HUES48 (cell line): ENCODE results near the gene PTCD1.
A peak's percentile ranks its signal among the peaks of the same experiment; 100 is the strongest.
"Not testable (repeated sequence)": the region's sequence is repeated elsewhere in the genome, so short reads cannot be mapped to it uniquely, and the experiment has no call there.

Experiments used
- H3K27ac ChIP-seq: one replicate; pipeline ENCODE4 v1.7.0; 2013; ENCODE audit warnings: low read depth, low read length, inconsistent platforms
- H3K27me3 ChIP-seq: 2 replicates; pipeline ENCODE4 v1.6.1; 2013; ENCODE audit warnings: mild to moderate bottlenecking, low read length; ENCODE audit not compliant: control insufficient read depth, insufficient read depth
- H3K36me3 ChIP-seq: 2 replicates; pipeline ENCODE4 v1.6.1; 2013; ENCODE audit warnings: low read length; ENCODE audit not compliant: control insufficient read depth, insufficient read depth
- H3K4me1 ChIP-seq: 2 replicates; pipeline ENCODE4 v1.6.1; 2013; ENCODE audit warnings: mild to moderate bottlenecking, low read length; ENCODE audit not compliant: control insufficient read depth, insufficient read depth
- H3K4me3 ChIP-seq: 2 replicates; pipeline ENCODE4 v1.5.1; 2013; ENCODE audit warnings: mild to moderate bottlenecking, low read depth, low read length
- H3K9ac ChIP-seq: 2 replicates; pipeline ENCODE4 v1.6.1; 2013; ENCODE audit warnings: mild to moderate bottlenecking, low read depth, low read length, moderate library complexity
- H3K9me3 ChIP-seq: 2 replicates; pipeline ENCODE4 v1.6.1; 2013; ENCODE audit warnings: low read length; ENCODE audit not compliant: control insufficient read depth, insufficient read depth

PTCD1 gene

DNA sequence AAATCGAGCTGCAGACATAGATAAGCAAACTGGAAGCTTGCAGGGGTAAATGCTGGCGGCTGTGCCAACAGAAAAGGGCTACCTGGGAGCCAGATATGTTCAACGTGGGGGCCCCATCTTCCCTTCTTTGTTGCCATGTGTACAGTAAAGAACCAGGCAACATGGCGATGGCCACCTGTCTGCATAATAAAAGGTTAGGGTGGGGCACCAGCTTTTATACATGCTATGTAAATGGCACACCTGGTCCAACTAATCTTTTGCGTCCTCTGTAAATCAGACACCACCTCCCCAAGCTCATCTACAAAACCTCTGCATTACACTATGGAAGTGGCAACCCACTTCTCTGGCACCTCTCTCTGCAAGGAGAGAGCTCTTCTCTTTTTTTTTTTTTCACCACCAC lies 16.0 kb downstream of the PTCD1 start:
- H3K27me3 ChIP-seq, result no peaks in the 10 kb centered on the region
- H3K36me3 ChIP-seq, result peaks cover 80% of the 10 kb centered on the region
- no peaks in the 10 kb centered on the region for H3K4me1 ChIP-seq
- no peak overlapping the region for H3K9ac ChIP-seq
- H3K9me3 ChIP-seq, result no peaks in the 10 kb centered on the region
- H3K4me3 ChIP-seq, result no peak overlapping the region
- H3K27ac ChIP-seq, result no peak overlapping the region

DNA sequence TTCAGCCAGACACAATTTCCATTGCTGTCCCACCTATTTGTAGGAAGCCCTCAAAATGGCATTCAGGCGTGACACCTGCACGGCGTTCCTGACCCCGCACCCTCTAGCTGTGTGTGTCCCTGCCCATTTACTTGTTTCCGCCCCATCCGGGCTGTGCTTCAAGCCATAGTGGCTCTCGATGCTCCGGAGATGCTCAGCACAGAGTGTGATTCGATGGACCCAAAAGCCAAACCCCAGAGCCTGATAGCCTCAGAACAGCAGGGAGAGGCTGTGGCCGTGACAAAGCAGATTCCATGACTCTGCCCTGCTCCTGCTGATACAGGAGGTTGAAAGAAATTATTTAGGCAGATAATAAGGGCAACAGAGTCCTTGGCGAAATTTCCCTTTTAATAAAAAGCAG lies 16.4 kb downstream of the PTCD1 start:
- no peaks in the 10 kb centered on the region for H3K27me3 ChIP-seq

DNA sequence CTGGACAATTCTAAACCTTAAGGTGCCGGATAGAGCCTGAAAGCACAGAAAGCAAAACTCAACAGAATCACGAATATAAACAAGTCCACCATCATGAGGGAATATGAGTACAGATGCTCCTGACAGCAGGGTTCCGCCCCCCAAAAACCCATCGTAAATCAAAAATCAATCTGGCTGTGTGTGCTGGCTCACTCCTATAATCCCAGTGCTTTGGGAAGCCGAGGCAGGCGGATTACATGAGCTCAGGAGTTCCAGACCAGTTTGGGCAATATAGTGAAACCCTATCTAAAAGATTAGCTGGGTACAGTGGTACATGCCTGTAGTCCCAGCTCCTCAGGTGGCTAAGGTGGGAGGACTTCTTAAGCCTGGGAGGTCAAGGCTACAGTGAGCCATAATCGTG lies 17.6 kb downstream of the PTCD1 start:
- H3K4me1 ChIP-seq, result no peaks in the 10 kb centered on the region
- no peaks in the 10 kb centered on the region for H3K9me3 ChIP-seq
- H3K36me3 ChIP-seq, result peaks cover 96% of the 10 kb centered on the region
- H3K4me3 ChIP-seq, result no peak overlapping the region
- H3K9ac ChIP-seq, result no peak overlapping the region
- H3K27ac ChIP-seq, result no peak overlapping the region
- no peaks in the 10 kb centered on the region for H3K27me3 ChIP-seq

More for the DNA sequence above, 16.4 kb downstream of the PTCD1 start:
- Histone ChIP-seq H3K4me3 (no peak overlapping the region), H3K36me3 (peaks cover 84% of the 10 kb centered on the region), H3K9me3 (no peaks in the 10 kb centered on the region), H3K4me1 (no peaks in the 10 kb centered on the region), H3K27ac (no peak overlapping the region), H3K9ac (no peak overlapping the region)

DNA sequence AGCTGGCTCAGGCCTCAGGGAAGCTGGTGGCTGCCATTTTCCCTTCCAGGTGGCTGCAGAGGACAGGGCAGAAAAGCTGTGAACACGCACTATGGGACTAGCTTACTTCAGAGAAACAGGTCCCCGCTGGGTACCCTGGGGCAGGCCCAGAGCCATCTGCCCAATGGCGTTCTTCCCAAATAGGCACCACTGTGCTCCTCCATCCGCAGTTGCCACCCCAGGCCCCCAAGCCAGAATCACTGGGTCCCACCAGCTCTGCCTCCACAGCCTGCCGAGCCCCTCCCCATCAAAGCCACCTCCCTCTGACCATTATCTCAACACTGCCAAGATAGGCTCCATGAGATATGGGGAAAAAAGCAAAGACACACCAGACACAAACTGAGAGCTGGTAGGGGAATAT lies 18.4 kb downstream of the PTCD1 start:
- Histone ChIP-seq H3K36me3 (peaks cover 97% of the 10 kb centered on the region), H3K9ac (no peak overlapping the region), H3K9me3 (no peaks in the 10 kb centered on the region), H3K27me3 (no peaks in the 10 kb centered on the region), H3K4me3 (no peak overlapping the region), H3K4me1 (no peaks in the 10 kb centered on the region), H3K27ac (no peak overlapping the region)

DNA sequence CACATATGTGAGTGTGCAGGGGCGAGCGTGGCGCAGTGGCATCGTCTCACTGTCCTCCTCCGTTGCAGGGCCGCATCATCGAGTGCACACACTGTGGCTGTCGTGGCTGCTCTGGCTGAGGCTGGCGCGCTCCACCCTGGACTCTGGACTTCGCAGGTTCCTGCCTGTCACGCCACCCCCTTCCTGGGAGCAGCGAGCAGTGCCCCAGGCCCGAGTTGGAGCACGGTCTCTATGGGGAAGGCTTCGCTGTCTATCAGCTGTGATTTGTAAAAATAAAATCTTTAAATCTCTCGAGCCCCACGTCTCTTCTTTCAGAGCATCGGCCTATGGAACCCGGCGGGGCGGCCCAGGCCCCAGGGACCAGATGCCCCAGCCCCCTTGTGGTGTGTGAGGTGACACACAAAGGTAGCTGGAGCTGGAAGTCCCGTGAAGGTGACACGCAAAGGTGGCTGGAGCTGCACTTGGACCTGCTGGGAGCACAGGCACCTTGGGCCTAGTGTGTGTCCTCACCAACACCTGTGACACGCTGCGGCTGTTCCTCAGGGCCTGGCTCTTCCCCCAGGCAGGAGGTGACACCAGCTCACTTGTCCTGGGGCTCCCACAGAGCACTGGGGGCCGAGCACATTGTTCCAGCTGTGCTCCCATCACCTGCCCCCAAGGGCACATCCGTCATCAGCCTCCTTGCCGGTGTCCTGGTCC lies 19.1 kb downstream of the PTCD1 start:
- H3K27ac ChIP-seq, result no peak overlapping the region
- H3K27me3 ChIP-seq, result no peaks in the 10 kb centered on the region
- no peaks in the 10 kb centered on the region for H3K9me3 ChIP-seq
- peaks cover 97% of the 10 kb centered on the region for H3K36me3 ChIP-seq
- no peaks in the 10 kb centered on the region for H3K4me1 ChIP-seq
- no peak overlapping the region for H3K4me3 ChIP-seq
- H3K9ac ChIP-seq, result no peak overlapping the region

DNA sequence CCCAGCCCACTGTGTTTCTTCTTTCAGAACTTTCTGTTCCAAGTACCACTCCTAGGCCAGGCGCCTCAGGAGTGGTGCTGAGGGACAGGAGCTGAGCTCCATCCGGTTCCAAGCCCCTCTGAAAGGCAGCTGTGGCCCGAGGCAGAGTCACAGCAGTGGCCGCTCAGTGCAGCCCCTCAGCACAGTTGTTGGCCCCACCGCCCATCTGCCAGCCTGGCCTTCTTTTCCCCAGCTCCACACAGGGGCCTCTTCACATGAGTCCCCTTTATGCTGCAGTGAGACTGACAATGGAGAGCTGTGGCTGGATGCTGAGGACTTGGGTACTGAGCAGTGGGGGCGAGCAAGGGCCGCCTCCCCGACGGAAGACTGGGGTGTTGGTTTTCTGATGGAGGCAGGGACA lies 20.3 kb downstream of the PTCD1 start:
- Histone ChIP-seq H3K36me3 (peaks cover 95% of the 10 kb centered on the region), H3K9ac (no peak overlapping the region), H3K4me3 (no peak overlapping the region), H3K9me3 (no peaks in the 10 kb centered on the region), H3K4me1 (no peaks in the 10 kb centered on the region), H3K27ac (no peak overlapping the region), H3K27me3 (no peaks in the 10 kb centered on the region)

DNA sequence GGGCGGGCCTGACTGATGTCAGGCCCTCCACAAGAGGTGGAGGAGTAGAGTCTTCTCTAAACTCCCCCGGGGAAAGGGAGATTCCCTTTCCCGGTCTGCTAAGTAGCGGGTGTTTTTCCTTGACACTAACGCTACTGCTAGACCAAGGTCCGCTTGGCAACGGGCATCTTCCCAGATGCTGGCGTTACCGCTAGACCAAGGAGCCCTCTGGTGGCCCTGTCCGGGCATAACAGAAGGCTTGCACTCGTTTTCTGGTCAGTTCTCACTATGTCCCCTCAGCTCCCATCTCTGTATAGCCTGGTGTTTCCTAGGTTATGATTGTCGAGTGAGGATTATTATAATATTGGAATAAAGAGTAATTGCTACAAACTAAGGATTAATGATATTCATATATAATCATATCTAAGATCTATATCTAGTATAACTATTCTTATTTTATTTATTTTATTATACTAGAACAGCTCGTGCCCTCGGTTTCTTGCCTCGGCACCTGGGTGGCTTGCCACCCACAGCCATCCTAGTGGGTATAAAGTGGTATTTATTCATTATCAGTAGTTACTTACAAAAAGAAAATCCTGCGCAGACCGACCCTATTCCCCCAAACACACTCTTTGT lies 23.0 kb downstream of the PTCD1 start:
- H3K36me3 ChIP-seq, result peaks cover 95% of the 10 kb centered on the region
- not testable (repeated sequence) for H3K27me3 ChIP-seq, H3K4me1 ChIP-seq, H3K9ac ChIP-seq, H3K4me3 ChIP-seq, H3K9me3 ChIP-seq, H3K27ac ChIP-seq

DNA sequence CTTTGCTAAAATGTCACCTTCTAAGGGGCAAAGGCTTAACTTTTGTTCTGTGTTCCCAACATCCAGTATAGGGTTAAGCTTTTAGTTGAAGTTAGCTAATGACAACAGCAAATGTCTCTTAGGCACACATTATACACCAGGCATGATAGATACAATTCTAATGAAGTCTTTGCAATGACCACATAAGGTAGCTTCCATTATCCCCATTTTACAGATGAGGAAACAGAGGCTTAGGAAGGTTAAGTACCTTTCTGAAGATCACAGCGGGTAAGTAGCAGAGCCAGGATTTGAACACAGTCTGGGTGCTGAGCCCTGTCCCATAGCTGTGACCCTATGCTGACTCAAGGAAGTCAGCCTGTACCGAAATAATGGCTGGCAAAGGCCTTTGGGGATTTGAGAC lies 28.0 kb downstream of the PTCD1 start:
- Histone ChIP-seq H3K4me1 (peaks cover 9% of the 10 kb centered on the region; the same call in 1 of the 2 replicates), H3K36me3 (peaks cover 54% of the 10 kb centered on the region), H3K27ac (no peak overlapping the region), H3K9ac (no peak overlapping the region), H3K27me3 (no peaks in the 10 kb centered on the region), H3K9me3 (no peaks in the 10 kb centered on the region), H3K4me3 (no peak overlapping the region)

DNA sequence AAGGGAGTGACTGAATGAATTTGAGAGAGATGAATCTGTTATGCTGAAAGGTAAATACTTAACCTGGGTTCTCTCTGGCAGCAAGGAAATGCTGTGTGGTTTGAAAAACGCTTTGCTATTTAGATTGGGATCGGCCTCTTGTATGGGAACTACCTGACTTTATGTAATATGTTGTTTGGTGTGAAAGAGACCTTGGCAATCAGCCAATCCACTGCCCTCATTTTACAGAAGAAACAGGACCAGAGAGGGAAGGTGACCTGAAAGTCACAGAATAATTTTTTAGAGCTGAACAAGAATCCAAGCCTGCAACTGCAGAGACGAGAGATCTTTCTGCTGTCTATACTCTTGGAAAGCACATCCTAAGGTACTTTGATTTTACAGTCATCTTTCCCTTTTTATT lies 28.8 kb downstream of the PTCD1 start:
- peak overlapping the region; percentile 17 for H3K27ac ChIP-seq
- H3K9ac ChIP-seq, result peak overlapping the region; percentile 18; the same call in 1 of the 2 replicates
- H3K27me3 ChIP-seq, result no peaks in the 10 kb centered on the region
- H3K36me3 ChIP-seq, result peaks cover 50% of the 10 kb centered on the region
- peaks cover 9% of the 10 kb centered on the region; the same call in 1 of the 2 replicates for H3K4me1 ChIP-seq
- peak overlapping the region; percentile 77 for H3K4me3 ChIP-seq
- H3K9me3 ChIP-seq, result no peaks in the 10 kb centered on the region

DNA sequence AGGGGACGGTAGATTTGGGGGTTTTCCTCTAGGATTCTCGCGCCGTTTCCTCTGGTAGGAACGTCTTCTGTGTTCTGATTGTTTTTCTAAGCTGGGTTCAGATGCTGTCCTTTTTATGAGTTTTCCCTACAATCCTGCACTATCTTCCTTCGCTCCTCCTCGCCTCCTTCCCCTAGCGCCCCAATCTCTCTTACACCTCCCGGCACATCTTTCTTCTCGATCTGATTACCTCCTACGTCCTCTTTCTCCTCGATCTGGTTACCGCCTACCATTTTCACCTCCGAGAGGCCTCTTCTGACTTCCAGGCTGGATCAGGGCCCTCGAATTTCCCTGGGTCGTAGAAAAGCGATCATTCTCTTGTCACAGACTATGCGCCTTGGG lies 29.4 kb downstream of the PTCD1 start:
- Histone ChIP-seq H3K27ac (peak overlapping the region; percentile 100), H3K36me3 (peaks cover 50% of the 10 kb centered on the region), H3K27me3 (no peaks in the 10 kb centered on the region), H3K9ac (peak overlapping the region; percentile 100), H3K4me1 (peaks cover 9% of the 10 kb centered on the region; the same call in 1 of the 2 replicates), H3K9me3 (no peaks in the 10 kb centered on the region), H3K4me3 (peak overlapping the region; percentile 77)

DNA sequence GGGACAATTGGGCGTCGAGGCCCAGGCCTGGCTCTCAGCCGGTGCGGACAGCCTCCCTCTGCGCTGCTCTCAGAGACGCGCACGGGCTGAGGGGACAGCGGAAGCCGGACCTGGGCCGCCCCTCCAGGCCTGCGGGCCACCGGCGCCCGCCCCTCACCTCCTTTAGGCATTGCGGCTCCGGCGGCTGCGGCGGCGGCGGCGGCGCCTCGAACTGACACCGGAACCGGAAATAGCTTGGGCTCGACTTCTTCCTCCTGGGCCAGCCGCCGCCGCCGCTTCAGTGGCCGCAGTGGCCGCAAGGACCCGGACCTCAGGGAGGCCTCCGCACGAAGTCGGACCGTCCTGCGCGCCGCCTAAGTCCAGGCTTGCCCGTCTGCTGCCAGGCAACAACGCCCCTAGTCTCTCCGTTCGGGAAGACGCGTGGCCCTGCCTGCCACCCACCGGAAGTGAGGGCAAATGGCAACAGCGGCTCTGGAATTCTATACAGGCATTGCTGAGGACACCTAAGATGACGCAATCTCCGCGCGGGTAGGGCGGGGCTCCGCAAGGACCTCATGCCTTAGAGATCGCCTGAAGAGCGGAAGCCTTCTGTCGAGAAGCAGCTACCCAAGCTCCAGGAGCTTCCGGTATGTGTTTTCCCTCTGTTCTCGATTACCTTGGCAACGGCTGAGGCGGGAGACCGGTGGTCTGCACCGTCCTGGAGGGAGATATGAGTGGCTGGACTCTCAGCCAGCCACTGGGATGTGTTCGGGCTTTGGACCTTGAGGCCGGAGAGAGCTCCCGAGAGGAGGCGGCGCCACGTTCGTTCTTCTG lies 30.0 kb downstream of the PTCD1 start, which contains the start of the genes BUD31 and PDAP1:
Gene BUD31, plus strand, starts transcription at position 591 of the 813 bp plus-strand sequence. CDS start 2,124 bp downstream, outside the sequence.
Gene PDAP1, minus strand, starts transcription at position 219 of the 813 bp plus-strand sequence. Its CDS starts 49 bp downstream, at position 170.
- peak within 1 kb of the TSS; percentile 100 for H3K9ac ChIP-seq
- peaks cover 52% of the 10 kb centered on the region for H3K36me3 ChIP-seq
- H3K4me1 ChIP-seq, result peaks cover 9% of the 10 kb centered on the region; the same call in 1 of the 2 replicates
- peak within 1 kb of the TSS; percentile 100 for H3K27ac ChIP-seq
- H3K9me3 ChIP-seq, result no peaks in the 10 kb centered on the region
- H3K27me3 ChIP-seq, result no peaks in the 10 kb centered on the region
- H3K4me3 ChIP-seq, result peak within 1 kb of the TSS; percentile 77
